Amniotic epithelial cell (primary cell): ENCODE results near the gene CCND3.
"Not testable (repeated sequence)": the region's sequence is repeated elsewhere in the genome, so short reads cannot be mapped to it uniquely, and the experiment has no call there.

Experiments
- DNase-seq: peaks from one replicate; pipeline ENCODE4 v3.0.0-alpha.2; 2010; ENCODE audit warnings: low read depth

Gene CCND3

GRCh38 chr6:41947581-41948220, 6.1 kb upstream of the CCND3 start:
- DNase-seq = no peak

GRCh38 chr6:41943456-41943855, 1.8 kb upstream of the CCND3 start:
- peak; percentile 37 for DNase-seq

- DNase-seq = not testable (repeated sequence)
Observed at GRCh38 chr6:41942882-41943281, 1.3 kb upstream of the CCND3 start.

- DNase-seq = peak; percentile 99
Observed at GRCh38 chr6:41942067-41942851, 651 bp upstream of the CCND3 start.

GRCh38 chr6:41940759-41941279, 789 bp downstream of the CCND3 start:
- DNase-seq = peak; percentile 34

GRCh38 chr6:41939848-41940758, 1.5 kb downstream of the CCND3 start:
- DNase-seq = peak; percentile 91

GRCh38 chr6:41939176-41939847, 2.3 kb downstream of the CCND3 start:
- DNase-seq = peak; percentile 89

GRCh38 chr6:41938590-41939175, 2.9 kb downstream of the CCND3 start:
- DNase-seq = no peak

- DNase-seq = peak; percentile 60
Observed at GRCh38 chr6:41937861-41938574, 3.6 kb downstream of the CCND3 start.

- DNase-seq = no peak
Observed at GRCh38 chr6:41937472-41937860, 4.1 kb downstream of the CCND3 start.

- DNase-seq = peak; percentile 99
Observed at GRCh38 chr6:41936073-41936837, 5.4 kb downstream of the CCND3 start.

GRCh38 chr6:41935685-41936072, 5.9 kb downstream of the CCND3 start:
- DNase-seq = no peak

GRCh38 chr6:41935193-41935574, 6.4 kb downstream of the CCND3 start:
- DNase-seq = no peak

- no peak for DNase-seq
Observed at GRCh38 chr6:41934278-41935192, 7.1 kb downstream of the CCND3 start.

GRCh38 chr6:41932378-41932777, 9.2 kb downstream of the CCND3 start:
- DNase-seq = no peak

GRCh38 chr6:41931792-41932191, 9.8 kb downstream of the CCND3 start:
- DNase-seq = peak; percentile 19

GRCh38 chr6:41929924-41930323, 11.7 kb downstream of the CCND3 start:
- no peak for DNase-seq

- DNase-seq = no peak
Observed at GRCh38 chr6:41927253-41927652, 14.4 kb downstream of the CCND3 start.

GRCh38 chr6:41922154-41922553, 19.5 kb downstream of the CCND3 start:
- no peak for DNase-seq
